Effector CD8-positive, alpha-beta T cell (primary cell): Measurements from ENCODE around the gene TSPAN8.
"Not testable (repeated sequence)": the region's sequence is repeated elsewhere in the genome, so short reads cannot be mapped to it uniquely, and the experiment has no call there.

Experiments
- DNase-seq: peaks from one replicate; lab custom pipeline; 2025; lab: John Stamatoyannopoulos, UW
- total RNA-seq, 4 experiments: gene quantifications; one replicate each; lab custom pipeline; 2026; lab: John Stamatoyannopoulos, UW

TSPAN8 gene
- total RNA-seq, result 0 reads per million in 4 experiments

- DNase-seq, result no peak
Observed at GRCh38 chr12:71157601-71158233, at the start of gene TSPAN8. TSS of gene TSPAN8 (minus strand) at chr12:71157999. CDS start at chr12:71157678, 321 bp downstream.

- DNase-seq, result no peak
Observed at GRCh38 chr12:71201136-71201679, 43.4 kb upstream of the TSPAN8 start.

- DNase-seq, result no peak
Observed at GRCh38 chr12:71200706-71201105, 42.9 kb upstream of the TSPAN8 start.

- DNase-seq, result no peak
Observed at GRCh38 chr12:71197460-71197859, 39.7 kb upstream of the TSPAN8 start.

- DNase-seq, result no peak
Observed at GRCh38 chr12:71195338-71195896, 37.6 kb upstream of the TSPAN8 start.

- DNase-seq, result no peak
Observed at GRCh38 chr12:71194657-71195056, 36.9 kb upstream of the TSPAN8 start.

GRCh38 chr12:71193041-71193440, 35.2 kb upstream of the TSPAN8 start:
- no peak for DNase-seq

GRCh38 chr12:71191509-71192196, 33.9 kb upstream of the TSPAN8 start:
- no peak for DNase-seq

GRCh38 chr12:71190822-71191221, 33.0 kb upstream of the TSPAN8 start:
- no peak for DNase-seq

- no peak for DNase-seq
Observed at GRCh38 chr12:71187379-71187778, 29.6 kb upstream of the TSPAN8 start.

GRCh38 chr12:71186571-71187288, 28.9 kb upstream of the TSPAN8 start:
- no peak for DNase-seq

- DNase-seq, result no peak
Observed at GRCh38 chr12:71183846-71184245, 26.0 kb upstream of the TSPAN8 start.

- no peak for DNase-seq
Observed at GRCh38 chr12:71183018-71183417, 25.2 kb upstream of the TSPAN8 start.

- no peak for DNase-seq
Observed at GRCh38 chr12:71178162-71178561, 20.4 kb upstream of the TSPAN8 start.

GRCh38 chr12:71174825-71175224, 17.0 kb upstream of the TSPAN8 start:
- no peak for DNase-seq

- no peak for DNase-seq
Observed at GRCh38 chr12:71174146-71174545, 16.3 kb upstream of the TSPAN8 start.

- DNase-seq, result no peak
Observed at GRCh38 chr12:71170456-71170855, 12.7 kb upstream of the TSPAN8 start.

GRCh38 chr12:71169286-71169685, 11.5 kb upstream of the TSPAN8 start:
- DNase-seq, result no peak

- DNase-seq, result no peak
Observed at GRCh38 chr12:71166862-71167496, 9.2 kb upstream of the TSPAN8 start.

- DNase-seq, result no peak
Observed at GRCh38 chr12:71166280-71166679, 8.5 kb upstream of the TSPAN8 start.

- DNase-seq, result not testable (repeated sequence)
Observed at GRCh38 chr12:71165780-71166179, 8.0 kb upstream of the TSPAN8 start.
